A549 (cell line): ENCODE results near the gene FAM50B. TPM values are rescaled to one million over a fixed set of nuclear protein-coding genes. Genes with fewer than 3 reads are reported as not detected.

Experiments used
- ATAC-seq, 2 experiments: fragments of 200-7000 bp in 1 of 2; fragments of >200 bp in 1 of 2; cut with Nextera tagmentation in 1 of 2; cut with Tn5 transposase in 1 of 2; 3 replicates each; pipeline versions ENCODE4 v1.8.0 to v1.9.1; 2018 to 2020; ENCODE audit warnings: mild to moderate bottlenecking in 1 of 2, moderate library complexity in 1 of 2
- CTCF ChIA-PET: fragments of 300-600 bp; sonication (Branson Sonifier 250); formaldehyde crosslinking; extraction: SDS; loops from one replicate; lab custom pipeline; 2021; ENCODE audit warnings: antibody characterized with exemption, inconsistent platforms; lab: Yijun Ruan, JAX
- POLR2A ChIA-PET: fragments of 350-600 bp; formaldehyde crosslinking; extraction: SDS; loops from one replicate; lab custom pipeline; 2021; ENCODE audit warnings: antibody characterized with exemption, inconsistent platforms; lab: Yijun Ruan, JAX
- DNase-seq, 2 experiments: peaks; one replicate each; pipeline versions ENCODE4 v3.0.0 to v3.0.0-alpha.2; 2011 to 2016; ENCODE audit warnings: low read depth in 1 of 2, low spot score in 1 of 2
- FAIRE-seq: peaks from 2 replicates; lab custom pipeline; 2011; peaks lifted over from hg19 to GRCh38; lab: Jason Lieb, UNC
- H3K27ac ChIP-seq, 2 experiments: fragments of >200 bp; sonication (Bioruptor Twin); formaldehyde crosslinking; 3 replicates each; pipeline ENCODE4 v1.5.1; 2016 to 2017
- H3K4me1 ChIP-seq: fragments of >200 bp; sonication (Bioruptor Twin); formaldehyde crosslinking; 3 replicates; pipeline ENCODE4 v1.6.1; 2016
- H3K4me2 ChIP-seq: fragments of >200 bp; sonication (Bioruptor Twin); formaldehyde crosslinking; 3 replicates; pipeline ENCODE4 v1.6.1; 2016
- H3K4me3 ChIP-seq: fragments of >200 bp; sonication (Bioruptor Twin); formaldehyde crosslinking; 3 replicates; pipeline ENCODE4 v1.5.1; 2016
- H3K9me3 ChIP-seq: fragments of >200 bp; sonication (Bioruptor Twin); formaldehyde crosslinking; 3 replicates; pipeline ENCODE4 v1.6.1; 2016
- ATOH8 ChIP-seq: fragments of 250-450 bp; sonication (Bioruptor Pico); IDR thresholded peaks from 2 replicates; pipeline ENCODE4 v1.5.0; 2020; ENCODE audit warnings: low read depth, mild to moderate bottlenecking, moderate library complexity
- BHLHE40 ChIP-seq: IDR thresholded peaks from 2 replicates; pipeline ENCODE4 v1.6.1; 2012; ENCODE audit warnings: low read depth, low read length, inconsistent platforms
- CBX8 ChIP-seq: fragments of 200-600 bp; sonication (generic); IDR thresholded peaks from 2 replicates; pipeline ENCODE4 v1.6.1; 2016
- CEBPB ChIP-seq, 2 experiments: fragments of >200 bp in 1 of 2; sonication (Bioruptor Twin) in 1 of 2; formaldehyde crosslinking in 1 of 2; IDR thresholded peaks; 2 replicates each; pipeline ENCODE4 v1.6.1; 2012 to 2016
- CHD2 ChIP-seq: fragments of 150-350 bp; IDR thresholded peaks from 2 replicates; pipeline ENCODE4 v1.6.1; 2014; ENCODE audit warnings: low read length; ENCODE audit not compliant: partially characterized antibody
- CHD4 ChIP-seq: fragments of 200-600 bp; sonication (generic); IDR thresholded peaks from 2 replicates; pipeline ENCODE4 v1.6.1; 2016; ENCODE audit warnings: antibody characterized with exemption, mild to moderate bottlenecking, borderline replicate concordance
- ESRRA ChIP-seq: fragments of 150-350 bp; IDR thresholded peaks from 2 replicates; pipeline ENCODE4 v1.6.1; 2014; ENCODE audit warnings: mild to moderate bottlenecking, low read length, borderline replicate concordance
- FOSB ChIP-seq: fragments of 250-450 bp; sonication (Bioruptor Pico); IDR thresholded peaks from 2 replicates; pipeline ENCODE4 v1.5.0; 2020; ENCODE audit warnings: mild to moderate bottlenecking, moderate library complexity
- FOXS1 ChIP-seq: fragments of 250-450 bp; sonication (Bioruptor Pico); IDR thresholded peaks from 2 replicates; pipeline ENCODE4 v1.5.0; 2020; ENCODE audit warnings: mild to moderate bottlenecking, moderate library complexity
- HES2 ChIP-seq: fragments of >200 bp; sonication (Bioruptor Twin); formaldehyde crosslinking; IDR thresholded peaks from 2 replicates; pipeline ENCODE4 v1.6.1; 2016
- HOXA7 ChIP-seq: fragments of 250-450 bp; sonication (Bioruptor Pico); IDR thresholded peaks from 2 replicates; pipeline ENCODE4 v1.5.0; 2020; ENCODE audit warnings: mild to moderate bottlenecking, moderate library complexity
- HOXB13 ChIP-seq: fragments of 250-450 bp; sonication (Bioruptor Pico); IDR thresholded peaks from 2 replicates; pipeline ENCODE4 v1.5.0; 2020; ENCODE audit warnings: low read depth, mild to moderate bottlenecking, moderate library complexity
- JUN ChIP-seq, 2 experiments: fragments of >200 bp; sonication (Bioruptor Twin); formaldehyde crosslinking; IDR thresholded peaks; 2 replicates in 1 of 2; 3 replicates in 1 of 2; pipeline ENCODE4 v1.6.1; 2016 to 2017
- JUNB ChIP-seq: fragments of >200 bp; sonication (Bioruptor Twin); formaldehyde crosslinking; IDR thresholded peaks from 2 replicates; pipeline ENCODE4 v1.6.1; 2016
- KDM1A ChIP-seq: fragments of 200-600 bp; sonication (generic); IDR thresholded peaks from 2 replicates; pipeline ENCODE4 v1.6.1; 2016; ENCODE audit warnings: low read depth, mild to moderate bottlenecking
- NFE2L2 ChIP-seq: fragments of 150-350 bp; conservative IDR thresholded peaks from 2 replicates; pipeline ENCODE4 v1.6.1; 2014; ENCODE audit warnings: low read length
- NPAS2 ChIP-seq: fragments of 250-450 bp; sonication (Bioruptor Pico); IDR thresholded peaks from 2 replicates; pipeline ENCODE4 v1.8.0; 2022; ENCODE audit warnings: mild to moderate bottlenecking, moderate library complexity, borderline replicate concordance
- NR3C1 ChIP-seq: fragments of >200 bp; sonication (Bioruptor Twin); formaldehyde crosslinking; IDR thresholded peaks from 3 replicates; pipeline ENCODE4 v1.6.1; 2017
- PBX3 ChIP-seq: IDR thresholded peaks from 2 replicates; pipeline ENCODE4 v1.6.1; 2012
- POLR2A ChIP-seq: IDR thresholded peaks from 2 replicates; pipeline ENCODE4 v1.6.1; 2012; ENCODE audit warnings: mild to moderate bottlenecking, low read length
- RAD21 ChIP-seq, 2 experiments: fragments of >200 bp in 1 of 2; sonication (Bioruptor Twin) in 1 of 2; formaldehyde crosslinking in 1 of 2; IDR thresholded peaks in 1 of 2; conservative IDR thresholded peaks in 1 of 2; 2 replicates in 1 of 2; 3 replicates in 1 of 2; pipeline ENCODE4 v1.6.1; 2012 to 2018; ENCODE audit warnings: inconsistent platforms in 1 of 2
- SMC3 ChIP-seq: fragments of >200 bp; sonication (Bioruptor Twin); formaldehyde crosslinking; IDR thresholded peaks from 3 replicates; pipeline ENCODE4 v1.6.1; 2018; ENCODE audit warnings: inconsistent platforms
- TFCP2L1 ChIP-seq: fragments of 250-450 bp; sonication (Bioruptor Pico); IDR thresholded peaks from 2 replicates; pipeline ENCODE4 v1.5.0; 2021; ENCODE audit warnings: mild to moderate bottlenecking
- ZC3H11A ChIP-seq: fragments of 450-650 bp; IDR thresholded peaks from 2 replicates; pipeline ENCODE4 v1.6.1; 2014; ENCODE audit warnings: antibody characterized with exemption, mild to moderate bottlenecking
- ZNF302 ChIP-seq: fragments of 250-450 bp; sonication (Bioruptor Pico); IDR thresholded peaks from 2 replicates; pipeline ENCODE4 v1.9.0; 2021; ENCODE audit warnings: inconsistent platforms, mild to moderate bottlenecking, moderate library complexity
- WGBS: methylation state at CpG from one replicate; pipeline ENCODE4 v1.1.6; 2017; ENCODE audit errors: missing lambda C conversion rate; 5-methylcytosine and 5-hydroxymethylcytosine counted together
- polyA plus RNA-seq, 4 experiments: library from polyadenylated mRNA; depleted of rRNA in 3 of 4; stranded (reverse); fragments of >200 nt; fragmentation: RNase III in 1 of 4; extraction: RNeasy Plus Mini Kit Qiagen cat#74134 plus additional on column Dnase treatment in 1 of 4; gene quantifications; 2 replicates in 3 of 4; 3 replicates in 1 of 4; pipeline ENCODE4 v1.2.3, GENCODE V29; 2011 to 2017
- TF ChIP-seq, protein P1 (sequence below): IDR thresholded peaks from 2 replicates; pipeline ENCODE4 v1.6.1; 2012; ENCODE audit warnings: low read depth, borderline replicate concordance
- TF ChIP-seq, protein P2 (sequence below): fragments of >200 bp; sonication (Bioruptor Twin); formaldehyde crosslinking; IDR thresholded peaks from 3 replicates; pipeline ENCODE4 v1.5.1; 2016

FAM50B gene
- polyA plus RNA-seq, 2 of the 4 experiments (the other 2 are of a cell fraction), result 5.1 to 6.4 TPM

DNA sequence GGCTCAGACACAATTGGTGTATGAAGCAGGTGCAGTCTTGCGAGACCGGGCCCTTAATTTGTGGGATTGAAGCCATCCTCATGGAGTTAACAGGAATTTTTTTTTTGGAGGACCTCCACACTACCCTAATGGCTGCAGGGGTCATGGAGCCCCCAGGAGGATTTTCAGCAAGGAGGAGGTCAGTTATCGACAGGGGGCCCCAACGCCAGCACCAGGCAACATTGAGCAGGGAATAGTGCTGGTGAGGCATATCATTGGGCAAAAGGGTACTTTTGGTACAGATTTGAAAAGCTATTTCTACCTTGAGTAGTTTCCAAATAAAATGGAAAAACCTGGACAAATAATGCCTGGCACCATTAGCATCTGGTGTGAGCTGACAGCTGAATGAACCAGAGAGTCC lies 6.7 kb downstream of the FAM50B start:
- Histone ChIP-seq H3K4me1 (no peaks in the 10 kb centered on the region), H3K9me3 (no peaks in the 10 kb centered on the region), H3K4me3 (no peak overlapping the region), H3K27ac (no peak overlapping the region), H3K4me2 (no peak overlapping the region)
- CTCF ChIA-PET, result interaction anchor here (1.5 to 6.4 kb wide), 3 partner anchors 9 to 123 kb away, joined by 5 to 24 read pairs (median 9); no protein-coding TSS in a partner anchor
- no peak for ATAC-seq
- TF ChIP-seq ZNF302 (CRISPR knock-in tag), result no peak
- POLR2A ChIA-PET, result no interaction called here
- FAIRE-seq, result no peak
- WGBS, result 96% methylated on average over 4 of the region's 4 CpGs
- DNase-seq, result no peak

DNA sequence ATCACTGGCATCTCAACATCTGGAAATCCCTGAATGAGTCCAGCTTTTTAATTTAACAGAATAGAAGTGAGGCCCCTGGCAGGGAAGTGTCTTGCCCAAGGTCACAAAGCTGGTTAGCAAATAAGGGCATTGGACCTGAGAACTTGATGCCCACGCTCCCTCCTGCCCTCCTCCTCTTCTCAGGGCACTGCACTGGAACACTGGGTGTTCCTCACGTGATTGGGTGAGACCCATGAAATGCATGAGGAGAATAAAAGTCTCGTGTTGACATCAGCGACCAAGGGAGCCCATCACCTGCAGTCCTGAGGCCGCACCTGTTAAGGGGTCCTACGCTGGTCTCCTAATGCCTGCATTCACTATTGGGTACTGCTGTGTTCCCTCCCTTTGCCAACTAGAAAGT lies 7.4 kb downstream of the FAM50B start:
- CTCF ChIA-PET, result interaction anchor here (1.5 to 6.4 kb wide), 3 partner anchors 8 to 122 kb away, joined by 5 to 24 read pairs (median 9); no protein-coding TSS in a partner anchor

DNA sequence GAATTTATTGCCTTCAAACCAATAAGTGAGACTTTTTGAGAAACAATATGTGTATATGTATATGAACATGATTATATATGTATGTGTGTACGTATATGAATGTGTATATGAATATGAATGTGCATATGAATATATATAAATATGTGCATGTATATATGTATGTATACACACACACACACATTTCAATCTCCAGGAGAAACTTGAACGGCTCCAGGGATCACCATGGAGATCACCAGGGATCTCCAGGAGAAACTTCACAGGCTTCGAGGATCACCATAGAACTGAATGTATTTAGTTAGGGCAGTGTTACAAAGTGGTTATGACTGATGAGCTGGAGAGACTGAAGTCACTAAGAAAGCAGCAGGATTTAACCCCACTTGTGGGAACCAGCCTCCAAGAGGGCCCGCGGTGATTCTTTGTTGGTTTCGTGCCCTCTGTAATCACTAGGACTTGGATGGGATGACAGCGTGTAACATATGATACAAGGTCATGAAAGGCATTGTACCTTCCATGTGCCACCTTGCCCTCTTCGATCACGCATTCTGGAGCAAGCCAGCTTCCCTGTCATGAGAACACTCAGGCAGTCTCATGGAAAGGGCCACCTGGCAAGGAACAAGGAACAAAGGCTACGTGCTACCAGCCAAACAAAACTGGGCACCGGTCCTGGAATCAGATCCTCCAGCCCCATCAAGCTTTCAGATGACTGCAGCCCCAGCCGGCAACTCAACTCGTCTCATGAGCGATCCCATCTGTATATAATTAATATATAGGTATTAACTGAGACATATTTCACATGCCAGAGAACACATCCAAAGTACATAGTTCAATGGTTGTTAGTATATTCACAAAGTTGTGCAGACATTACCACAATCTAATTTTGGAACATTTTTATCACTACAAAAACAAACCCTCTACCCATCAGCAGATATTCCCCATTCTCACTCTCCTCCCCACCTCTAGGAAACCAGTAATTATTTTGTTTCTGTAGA lies 8.6 kb downstream of the FAM50B start:
- POLR2A ChIA-PET, result no interaction called here
- H3K4me3 ChIP-seq, result no peak overlapping the region
- WGBS, result 83% methylated on average over 14 of the region's 14 CpGs
- no peak overlapping the region for H3K27ac ChIP-seq
- FAIRE-seq (no peak), DNase-seq (no peak)
- CTCF ChIA-PET, result interaction anchor here (1.0 to 6.4 kb wide), 4 partner anchors 9 to 121 kb away, joined by 3 to 24 read pairs (median 6); partner anchors contain the start of gene FAM50B
- no peaks in the 10 kb centered on the region for H3K9me3 ChIP-seq
- H3K4me1 ChIP-seq, result no peaks in the 10 kb centered on the region
- TF ChIP-seq NFE2L2 (no peak), NR3C1 (no peak), JUNB (no peak), JUN (IDR thresholded peaks at IDR 0.05) (no peak), ESRRA (no peak)
- TF ChIP-seq, protein P1, sequence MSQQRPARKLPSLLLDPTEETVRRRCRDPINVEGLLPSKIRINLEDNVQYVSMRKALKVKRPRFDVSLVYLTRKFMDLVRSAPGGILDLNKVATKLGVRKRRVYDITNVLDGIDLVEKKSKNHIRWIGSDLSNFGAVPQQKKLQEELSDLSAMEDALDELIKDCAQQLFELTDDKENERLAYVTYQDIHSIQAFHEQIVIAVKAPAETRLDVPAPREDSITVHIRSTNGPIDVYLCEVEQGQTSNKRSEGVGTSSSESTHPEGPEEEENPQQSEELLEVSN, result no peak
- TF ChIP-seq, all 56 proteins: peak for 0
- ATAC-seq, result no peak
- no peak overlapping the region for H3K4me2 ChIP-seq

More for the DNA sequence above, 7.4 kb downstream of the FAM50B start:
- H3K4me1 ChIP-seq, result no peaks in the 10 kb centered on the region
- no peak for FAIRE-seq
- POLR2A ChIA-PET, result no interaction called here
- DNase-seq, result no peak
- H3K4me2 ChIP-seq, result no peak overlapping the region
- no peak overlapping the region for H3K27ac ChIP-seq
- no peaks in the 10 kb centered on the region for H3K9me3 ChIP-seq
- 73% methylated on average over 5 of the region's 6 CpGs for WGBS
- H3K4me3 ChIP-seq, result no peak overlapping the region
- TF ChIP-seq NPAS2 (CRISPR knock-in tag) (no peak), RAD21 (conservative IDR thresholded peaks at IDR 0.05 in 1 of 2, IDR thresholded peaks at IDR 0.05 in 1 of 2) (no peak), CBX8 (no peak), CHD4 (no peak), CHD2 (no peak), SMC3 (no peak), HOXA7 (CRISPR knock-in tag) (no peak), FOSB (CRISPR knock-in tag) (no peak), HOXB13 (no peak), ZC3H11A (no peak), FOXS1 (CRISPR knock-in tag) (no peak), PBX3 (no peak), HES2 (no peak), KDM1A (no peak), ATOH8 (CRISPR knock-in tag) (no peak), BHLHE40 (no peak), POLR2A (no peak), TFCP2L1 (CRISPR knock-in tag) (no peak), CEBPB (IDR thresholded peaks at IDR 0.05) (no peak)
- TF ChIP-seq, protein P2, sequence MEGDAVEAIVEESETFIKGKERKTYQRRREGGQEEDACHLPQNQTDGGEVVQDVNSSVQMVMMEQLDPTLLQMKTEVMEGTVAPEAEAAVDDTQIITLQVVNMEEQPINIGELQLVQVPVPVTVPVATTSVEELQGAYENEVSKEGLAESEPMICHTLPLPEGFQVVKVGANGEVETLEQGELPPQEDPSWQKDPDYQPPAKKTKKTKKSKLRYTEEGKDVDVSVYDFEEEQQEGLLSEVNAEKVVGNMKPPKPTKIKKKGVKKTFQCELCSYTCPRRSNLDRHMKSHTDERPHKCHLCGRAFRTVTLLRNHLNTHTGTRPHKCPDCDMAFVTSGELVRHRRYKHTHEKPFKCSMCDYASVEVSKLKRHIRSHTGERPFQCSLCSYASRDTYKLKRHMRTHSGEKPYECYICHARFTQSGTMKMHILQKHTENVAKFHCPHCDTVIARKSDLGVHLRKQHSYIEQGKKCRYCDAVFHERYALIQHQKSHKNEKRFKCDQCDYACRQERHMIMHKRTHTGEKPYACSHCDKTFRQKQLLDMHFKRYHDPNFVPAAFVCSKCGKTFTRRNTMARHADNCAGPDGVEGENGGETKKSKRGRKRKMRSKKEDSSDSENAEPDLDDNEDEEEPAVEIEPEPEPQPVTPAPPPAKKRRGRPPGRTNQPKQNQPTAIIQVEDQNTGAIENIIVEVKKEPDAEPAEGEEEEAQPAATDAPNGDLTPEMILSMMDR, result no peak
- ATAC-seq, result no peak
